Aorta (tissue), 5 donors: ENCODE measurements around the gene DHCR24. TPM values are rescaled to one million over a fixed set of nuclear protein-coding genes. Genes with fewer than 3 reads are reported as not detected.
"Not testable (repeated sequence)": the region's sequence is repeated elsewhere in the genome, so short reads cannot be mapped to it uniquely, and the experiment has no call there.

ENCODE experiments used
- ATAC-seq: fragments of 200-7000 bp; cut with Tn5 transposase; one replicate; pipeline ENCODE4 v1.9.1; 2022; ENCODE audit warnings: moderate library complexity; ENCODE audit not compliant: low FRiP score
- DNase-seq, 2 donors: peaks; one replicate each; pipeline ENCODE4 v3.0.0-alpha.2; 2020
- H3K27ac ChIP-seq, 2 donors: one replicate each; pipeline ENCODE4 v1.5.1; 2013; ENCODE audit warnings: low read length in 2 of 2, mild to moderate bottlenecking in 2 of 2, moderate library complexity in 2 of 2, control low read depth in 1 of 2, inconsistent platforms in 1 of 2, low read depth in 1 of 2
- H3K27me3 ChIP-seq, 2 donors: one replicate each; pipeline ENCODE4 v1.6.1; 2013; ENCODE audit warnings: control low read depth in 1 of 2, low read length in 1 of 2, mild to moderate bottlenecking in 1 of 2, moderate library complexity in 1 of 2; ENCODE audit not compliant: insufficient read depth in 2 of 2, control insufficient read depth in 1 of 2
- H3K36me3 ChIP-seq, 2 donors: one replicate each; pipeline ENCODE4 v1.6.1; 2013; ENCODE audit warnings: control low read depth in 1 of 2, low read length in 1 of 2, mild to moderate bottlenecking in 1 of 2; ENCODE audit not compliant: insufficient read depth in 2 of 2, control insufficient read depth in 1 of 2
- H3K4me1 ChIP-seq, 2 donors: one replicate each; pipeline ENCODE4 v1.6.1; 2013; ENCODE audit warnings: low read length in 2 of 2, control low read depth in 1 of 2, mild to moderate bottlenecking in 1 of 2, moderate library complexity in 1 of 2; ENCODE audit not compliant: insufficient read depth in 2 of 2, control insufficient read depth in 1 of 2
- H3K4me3 ChIP-seq, 2 donors: one replicate each; pipeline ENCODE4 v1.5.1; 2013; ENCODE audit warnings: low read length in 2 of 2, control low read depth in 1 of 2, mild to moderate bottlenecking in 1 of 2
- H3K9me3 ChIP-seq: one replicate; pipeline ENCODE4 v1.6.1; 2013; ENCODE audit warnings: mild to moderate bottlenecking, low read length; ENCODE audit not compliant: control insufficient read depth
- WGBS, 2 donors: extraction: QIAGEN DNeasy Blood & Tissue Kit; methylation state at CpG; one replicate each; pipeline ENCODE4 v1.1.7; 2013; 5-methylcytosine and 5-hydroxymethylcytosine counted together
- intact Hi-C, 2 donors: fragments of 100-400 bp; cut with DNase I; formaldehyde crosslinking; loops; one replicate each; pipeline versions ENCODE4 v1.14.2 to v1.15.0; 2022
- polyA plus RNA-seq, 2 donors: library from polyadenylated mRNA; stranded (reverse); fragments of 200-250 nt; gene quantifications; one replicate each; pipeline ENCODE4 v1.2.3, GENCODE V29; 2013
- total RNA-seq, 2 donors: library from RNA; stranded (reverse); fragmentation: NEBNext Ultra II Directional; extraction: Animal tissue kit (Norgen Biotek cat#: 25700); gene quantifications; one replicate each; pipeline ENCODE4 v1.2.1, GENCODE V29; 2021
- donor health status: healthy with polysubstance abuse.
- donor health status: Bipolar disorder and iron deficiency.
- donor health status: DM: no; HTN: no; CAD: no.
- donor health status: DM: no; HTN: no; CAD: no.
- donor health status: DM: yes; HTN: yes; CAD: no.

Gene DHCR24
- total and polyA plus RNA-seq, 4 donors = 5.1 to 29.6 (median 16.0) TPM

DNA sequence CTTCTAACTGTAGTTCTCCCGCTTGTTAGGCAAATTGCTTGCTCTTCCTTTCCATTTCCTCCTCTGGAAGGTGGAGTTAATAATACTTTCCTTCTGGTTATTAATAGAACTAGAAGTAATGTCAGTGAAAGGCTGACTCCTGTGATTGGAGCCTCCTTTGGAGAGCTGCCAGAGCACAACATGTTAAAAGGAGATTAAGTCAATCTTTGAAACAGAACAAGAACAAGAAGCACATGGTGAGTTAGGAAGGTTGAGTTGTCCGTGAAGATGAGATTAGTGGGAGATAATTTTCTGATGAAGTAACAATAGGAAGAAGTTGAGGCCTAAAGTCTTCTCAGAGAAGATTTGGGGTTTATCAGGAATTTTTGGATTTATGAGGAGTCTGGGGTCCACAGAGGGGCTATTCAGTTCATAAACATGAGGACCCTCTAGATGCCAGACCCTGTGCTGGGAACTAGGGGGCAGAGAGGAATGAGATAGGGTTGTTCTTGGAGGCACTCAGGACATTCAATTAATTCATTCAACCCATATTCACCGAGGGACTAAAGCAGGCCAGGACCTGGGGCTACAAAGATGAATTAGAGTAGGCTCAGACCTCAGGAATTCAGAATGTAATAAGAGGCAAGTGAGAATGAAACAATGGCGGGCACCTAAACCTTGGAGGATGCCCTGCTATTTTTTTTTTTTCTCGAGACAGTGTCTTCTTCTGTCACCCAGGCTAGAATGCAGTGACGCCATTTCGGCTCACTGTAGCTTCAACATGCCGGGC is 40.7 kb upstream of the DHCR24 start:
- Histone ChIP-seq H3K4me3 (no peak overlapping the region), H3K9me3 (no peaks in the 10 kb centered on the region), H3K4me1 (no peaks in the 10 kb centered on the region), H3K27me3 (peaks cover 0 to 3% of the 10 kb centered on the region in 2 donors), H3K36me3 (no peaks in the 10 kb centered on the region), H3K27ac (no peak overlapping the region)
- ATAC-seq (no peak), DNase-seq (no peak)
- WGBS, 2 donors = 91 to 92% methylated on average over 8 of the region's 8 CpGs
- intact Hi-C loops = no loop called here

DNA sequence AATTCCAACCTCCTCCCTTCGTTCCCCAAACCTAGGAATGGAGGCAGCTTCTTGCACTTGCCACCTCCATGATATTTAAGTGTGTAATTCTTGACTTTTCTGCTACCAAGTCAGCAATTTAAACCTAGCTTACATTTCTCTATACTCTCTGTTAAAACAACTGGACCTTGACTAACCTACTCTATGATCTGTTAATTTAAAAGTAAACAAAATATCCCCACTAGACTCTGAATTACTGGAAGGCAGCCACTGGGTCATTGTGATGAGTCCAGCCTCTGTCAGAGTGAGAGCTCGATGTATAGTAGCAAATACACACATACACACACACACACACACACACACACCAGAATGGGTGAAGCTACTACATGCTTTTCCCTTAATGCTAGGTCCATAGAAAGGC is 40.0 kb upstream of the DHCR24 start:
- DNase-seq (no peak), ATAC-seq (no peak)
- Histone ChIP-seq H3K27me3 (peaks cover 0 to 3% of the 10 kb centered on the region in 2 donors), H3K9me3 (no peaks in the 10 kb centered on the region), H3K4me1 (no peaks in the 10 kb centered on the region), H3K36me3 (no peaks in the 10 kb centered on the region), H3K4me3 (no peak overlapping the region), H3K27ac (no peak overlapping the region)
- 88 to 97% methylated on average over 2 of the region's 2 CpGs for WGBS, 2 donors
- intact Hi-C loops = no loop called here

DNA sequence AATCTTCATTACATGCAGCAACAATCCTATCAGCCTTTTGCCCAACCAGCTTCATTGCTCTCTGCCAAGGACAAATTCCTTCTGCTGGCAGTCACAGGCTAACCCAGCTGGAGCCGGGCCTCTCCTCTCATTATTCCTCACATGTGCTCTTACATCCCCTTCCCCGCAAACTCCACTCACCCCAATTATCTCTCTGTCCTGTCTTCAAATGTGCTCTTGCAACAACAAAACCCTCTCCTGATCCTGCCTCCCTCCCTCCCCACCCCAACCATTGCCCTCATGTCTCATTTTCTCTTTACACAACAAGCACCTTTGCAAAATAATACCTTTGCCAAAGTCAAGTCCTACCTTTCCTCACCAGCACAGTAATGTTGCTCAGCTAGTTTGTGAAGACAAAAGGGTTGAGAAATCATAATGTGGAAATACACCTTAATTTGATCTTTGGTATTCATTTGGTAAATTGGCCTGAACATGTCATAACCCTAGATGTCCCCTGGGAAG is 36.0 kb upstream of the DHCR24 start:
- ATAC-seq (no peak), DNase-seq (no peak)
- no peak overlapping the region for H3K4me3 ChIP-seq
- intact Hi-C loops = no loop called here
- H3K27me3 ChIP-seq = no peaks in the 10 kb centered on the region
- no peaks in the 10 kb centered on the region for H3K9me3 ChIP-seq
- 14 to 36% methylated on average over 2 of the region's 2 CpGs for WGBS, 2 donors
- peaks cover 0 to 1% of the 10 kb centered on the region in 2 donors for H3K4me1 ChIP-seq
- no peaks in the 10 kb centered on the region for H3K36me3 ChIP-seq
- H3K27ac ChIP-seq = no peak overlapping the region

DNA sequence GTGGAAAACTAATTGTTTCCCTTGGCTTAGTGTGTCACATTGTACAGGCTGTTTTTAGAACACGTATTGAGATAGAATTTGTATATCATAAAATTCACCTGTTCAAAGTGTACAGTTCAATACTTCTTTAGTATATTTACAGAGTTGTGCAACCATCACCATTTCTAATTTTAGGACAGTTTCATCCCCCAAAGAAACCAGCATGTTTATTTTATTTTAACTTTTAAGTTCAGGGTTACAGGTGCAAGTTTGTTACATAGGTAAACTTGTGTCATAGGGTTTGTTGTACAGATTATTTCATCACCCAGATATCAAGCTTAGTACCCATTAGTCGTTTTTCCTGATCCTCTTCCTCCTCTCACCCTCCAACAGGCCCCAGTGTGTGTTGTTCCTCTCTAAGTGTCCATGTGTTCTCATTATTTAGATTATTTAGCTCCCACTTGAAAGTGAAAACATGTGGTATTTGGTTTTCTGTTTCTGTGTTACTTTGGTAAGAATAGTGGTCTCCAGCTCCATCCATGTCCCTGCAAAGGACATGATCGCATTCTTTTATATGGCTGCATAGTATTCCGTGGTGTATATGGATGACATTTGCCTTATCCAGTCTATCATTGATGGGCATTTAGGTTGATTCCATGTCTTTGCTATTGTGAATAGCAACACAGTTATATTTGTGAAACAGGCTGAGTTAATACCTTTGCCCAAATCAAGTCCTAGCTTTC is 35.2 kb upstream of the DHCR24 start:
- WGBS, 2 donors = 88 to 89% methylated on average over 4 of the region's 4 CpGs
- DNase-seq (no peak), ATAC-seq (no peak)
- Histone ChIP-seq H3K27ac (no peak overlapping the region), H3K4me1 (peaks cover 0 to 1% of the 10 kb centered on the region in 2 donors), H3K4me3 (no peak overlapping the region), H3K36me3 (no peaks in the 10 kb centered on the region), H3K9me3 (no peaks in the 10 kb centered on the region), H3K27me3 (no peaks in the 10 kb centered on the region)
- intact Hi-C loops = no loop called here

DNA sequence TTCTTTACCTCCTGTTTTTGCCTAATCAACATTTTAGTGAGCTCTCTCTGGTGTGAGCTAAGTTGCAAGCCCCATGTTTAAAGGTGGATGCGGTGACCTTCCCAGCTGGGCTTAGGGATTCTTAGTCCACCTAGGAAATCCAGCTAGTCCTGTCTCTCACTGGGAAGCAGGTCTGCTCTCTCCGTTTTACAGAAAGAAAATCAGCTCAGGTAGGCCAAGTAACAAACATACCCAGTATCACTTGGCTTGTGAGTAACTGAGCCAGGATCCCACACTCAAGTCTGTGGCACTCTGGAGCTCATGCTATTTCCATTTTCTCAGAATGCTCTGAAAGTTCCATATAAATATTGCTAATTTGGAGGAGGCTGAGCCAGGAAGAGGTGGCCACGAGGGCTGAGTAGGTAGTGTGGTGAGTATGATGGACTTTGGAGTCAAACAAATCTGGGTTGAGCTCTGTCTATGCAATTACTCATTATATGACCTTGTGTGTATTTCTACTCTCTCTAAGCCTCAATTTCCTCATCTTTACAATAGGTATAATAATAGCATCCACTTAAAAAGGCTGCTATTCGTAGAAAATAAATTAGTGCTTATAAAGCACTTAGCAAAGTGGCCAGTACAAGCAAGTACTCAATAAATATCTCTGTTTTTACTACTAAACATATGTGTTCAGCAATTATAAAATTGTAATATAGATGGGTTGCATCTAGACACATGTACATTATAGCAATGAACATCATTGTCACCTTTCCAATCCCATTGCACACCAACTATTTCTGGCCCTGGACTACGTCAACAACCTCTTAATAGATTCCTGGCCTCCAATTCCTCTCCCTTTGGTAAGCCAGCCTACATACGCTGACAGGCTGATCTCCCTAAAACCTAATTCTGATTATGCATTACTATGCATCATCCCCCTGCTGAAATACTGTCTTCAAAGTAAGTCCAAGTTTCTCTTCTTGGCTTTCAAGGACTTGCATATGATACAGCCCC is 32.7 kb upstream of the DHCR24 start:
- Histone ChIP-seq H3K4me1 (peaks cover 0 to 1% of the 10 kb centered on the region in 2 donors), H3K9me3 (no peaks in the 10 kb centered on the region), H3K4me3 (no peak overlapping the region), H3K27me3 (no peaks in the 10 kb centered on the region), H3K36me3 (no peaks in the 10 kb centered on the region), H3K27ac (no peak overlapping the region)
- intact Hi-C loops = no loop called here
- DNase-seq (no peak), ATAC-seq (no peak)
- 79 to 89% methylated on average over 6 of the region's 6 CpGs for WGBS, 2 donors

DNA sequence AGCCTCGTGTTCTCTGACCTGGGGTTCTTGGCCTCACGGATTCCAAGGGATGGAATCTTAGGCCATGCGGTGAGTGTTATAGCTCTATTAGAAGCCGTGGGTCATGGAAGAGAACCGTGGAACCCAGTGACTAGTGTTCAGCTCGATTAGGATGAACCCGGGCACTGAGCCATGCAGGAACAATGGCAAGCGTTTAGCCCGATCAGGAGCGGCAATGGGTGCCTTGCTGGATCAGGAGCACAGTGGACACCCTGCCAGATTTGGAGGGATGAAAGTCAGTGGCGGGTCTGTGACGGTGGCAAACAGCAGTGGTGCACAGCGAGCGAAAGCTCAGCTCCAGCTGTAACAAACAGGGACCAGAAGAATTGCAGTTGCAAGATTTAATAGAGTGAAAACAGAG is 24.1 kb upstream of the DHCR24 start:
- ATAC-seq, H3K4me1 ChIP-seq, intact Hi-C loops, H3K27ac ChIP-seq, H3K27me3 ChIP-seq, H3K9me3 ChIP-seq, H3K4me3 ChIP-seq, H3K36me3 ChIP-seq, DNase-seq: not testable (repeated sequence)
- WGBS, 2 donors = 90 to 92% methylated on average over 14 of the region's 14 CpGs

DNA sequence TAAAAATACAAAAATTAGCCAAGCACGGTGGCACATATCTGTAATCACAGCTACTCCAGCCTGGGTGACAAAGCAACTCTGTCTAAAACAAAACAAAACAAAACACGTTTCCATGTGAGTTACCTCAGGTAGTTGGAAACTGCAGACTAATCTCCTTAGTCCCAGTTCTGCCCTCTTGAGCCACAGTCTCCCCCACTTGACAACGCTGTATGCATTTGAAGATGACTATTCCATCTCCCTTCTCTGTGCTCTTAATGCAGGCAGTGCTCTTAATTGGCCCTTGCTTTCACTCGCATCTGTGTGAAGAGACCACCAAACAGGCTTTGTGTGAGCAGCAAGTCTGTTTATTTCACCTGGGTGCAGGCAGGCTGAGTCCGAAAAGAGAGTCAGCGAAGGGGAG is 19.6 kb upstream of the DHCR24 start:
- H3K4me3 ChIP-seq = no peak overlapping the region
- no peaks in the 10 kb centered on the region for H3K36me3 ChIP-seq
- 87 to 89% methylated on average over 6 of the region's 6 CpGs for WGBS, 2 donors
- no peaks in the 10 kb centered on the region for H3K27me3 ChIP-seq
- H3K27ac ChIP-seq = no peak overlapping the region
- intact Hi-C loops = no loop called here
- ATAC-seq (no peak), DNase-seq (no peak)
- no peaks in the 10 kb centered on the region for H3K4me1 ChIP-seq
- no peaks in the 10 kb centered on the region for H3K9me3 ChIP-seq

DNA sequence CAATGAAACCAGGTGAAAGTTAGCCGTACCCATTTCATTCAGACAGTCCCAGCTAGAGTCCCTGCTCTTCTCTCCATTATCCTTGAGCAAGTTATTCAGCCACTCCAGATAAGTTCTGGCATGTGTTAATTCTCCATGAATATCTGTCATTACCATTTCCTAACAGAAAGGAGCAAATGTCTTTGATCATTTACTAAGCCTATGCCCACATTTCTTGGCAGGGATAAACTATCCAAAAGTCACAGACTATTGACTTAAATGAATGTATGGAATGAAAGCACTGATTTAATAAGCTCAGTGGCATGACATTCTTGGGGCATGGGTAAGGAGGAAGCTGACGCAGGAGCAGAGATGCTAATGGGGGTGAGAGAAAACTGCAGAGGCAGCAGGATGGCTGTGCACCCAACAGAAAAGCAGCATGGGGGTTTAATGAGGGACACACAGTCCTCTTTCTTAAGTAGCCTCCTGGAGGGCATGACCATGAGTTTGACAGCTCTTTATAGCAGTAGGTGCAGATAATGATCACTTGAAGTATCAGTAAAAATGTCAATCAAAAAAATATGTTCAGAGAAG is 17.6 kb upstream of the DHCR24 start:
- no peak for DNase-seq
- no peaks in the 10 kb centered on the region for H3K36me3 ChIP-seq
- H3K27ac ChIP-seq = no peak overlapping the region
- H3K9me3 ChIP-seq = no peaks in the 10 kb centered on the region
- no peaks in the 10 kb centered on the region for H3K4me1 ChIP-seq
- 66 to 69% methylated on average over 2 of the region's 2 CpGs for WGBS, 2 donors
- no peaks in the 10 kb centered on the region for H3K27me3 ChIP-seq
- intact Hi-C loops = no loop called here
- H3K4me3 ChIP-seq = no peak overlapping the region
- ATAC-seq = no peak
